Adrenal gland (tissue), 12 donors: ENCODE results near the gene TMEM123. TPM values are rescaled to one million over a fixed set of nuclear protein-coding genes. Genes with fewer than 3 reads are reported as not detected.
"Not testable (repeated sequence)": the region's sequence is repeated elsewhere in the genome, so short reads cannot be mapped to it uniquely, and the experiment has no call there.

Experiments used
- DNase-seq, 7 donors: peaks; one replicate each; pipeline ENCODE4 v3.0.0-alpha.2; 2019 to 2020
- H3K27ac ChIP-seq, 5 donors: fragments of 200-600 bp; sonication (generic) in 4 of 5; 1 replicate in 3 of 5; 2 replicates in 2 of 5; pipeline versions ENCODE4 v1.5.1 to v1.8.0; 2016 to 2020; ENCODE audit warnings: mild to moderate bottlenecking in 1 of 5
- H3K27me3 ChIP-seq: fragments of 200-600 bp; 2 replicates; pipeline ENCODE4 v1.8.0; 2021
- H3K36me3 ChIP-seq, 2 donors: fragments of 200-600 bp; replicated peaks in 1 of 2; 1 replicate in 1 of 2; 2 replicates in 1 of 2; pipeline versions ENCODE4 v1.5.1 to v1.8.0; 2018 to 2022
- H3K4me1 ChIP-seq, 2 donors: fragments of 200-600 bp; replicated peaks in 1 of 2; 1 replicate in 1 of 2; 2 replicates in 1 of 2; pipeline versions ENCODE4 v1.5.1 to v1.8.0; 2018 to 2021
- H3K4me3 ChIP-seq, 4 donors: fragments of 200-600 bp; sonication (generic) in 3 of 4; one replicate each; pipeline ENCODE4 v1.5.1; 2016 to 2018
- H3K9me3 ChIP-seq, 3 donors: fragments of 200-600 bp; sonication (generic) in 1 of 3; replicated peaks in 1 of 3; 1 replicate in 2 of 3; 2 replicates in 1 of 3; pipeline versions ENCODE4 v1.5.1 to v1.8.0; 2016 to 2021
- POLR2A ChIP-seq, 2 donors: fragments of 450-650 bp; IDR thresholded peaks; one replicate each; pipeline ENCODE4 v1.6.1; 2017; ENCODE audit warnings: antibody characterized with exemption in 2 of 2, mild to moderate bottlenecking in 2 of 2, moderate library complexity in 1 of 2
- WGBS, 4 donors: extraction: QIAGEN DNeasy Blood & Tissue Kit in 2 of 4; methylation state at CpG; one replicate each; pipeline versions ENCODE4 v1.1.5 to v1.1.7; 2013 to 2017; 5-methylcytosine and 5-hydroxymethylcytosine counted together
- intact Hi-C, 2 donors: fragments of 100-400 bp; cut with DNase I; formaldehyde crosslinking; loops; one replicate each; pipeline versions ENCODE4 v1.14.1 to v1.15.0; 2022 to 2023
- polyA plus RNA-seq, 3 donors: library from polyadenylated mRNA; stranded (reverse); fragments of 200-250 nt in 2 of 3; fragments of 350-450 nt in 1 of 3; fragmentation: Illumina TruSeq in 1 of 3; extraction: RNeasy Lipid Tissue Mini Kit (QIAGEN cat#74804) in 1 of 3; gene quantifications; one replicate each; pipeline ENCODE4 v1.2.3, GENCODE V29; 2013 to 2014
- total RNA-seq, 9 donors: library from RNA; depleted of rRNA in 4 of 9; stranded (reverse); fragments of >200 nt in 4 of 9; fragments of 120-200 nt in 1 of 9; fragmentation: NEBNext Ultra II Directional in 1 of 9; extraction: Animal tissue kit (Norgen Biotek cat#: 25700) in 1 of 9; gene quantifications; one replicate each; pipeline versions ENCODE4 v1.1.0 to v1.2.4, GENCODE V29; 2013 to 2023
- TF ChIP-seq, protein P1 (sequence below), 6 experiments: fragments of 450-650 bp in 4 of 6; fragments of 200-600 bp in 2 of 6; sonication (generic) in 1 of 6; IDR thresholded peaks; 1 replicate in 5 of 6; 2 replicates in 1 of 6; pipeline versions ENCODE4 v1.5.1 to v1.8.0; 2016 to 2021; ENCODE audit warnings: antibody characterized with exemption in 6 of 6, mild to moderate bottlenecking in 2 of 6, moderate library complexity in 1 of 6
- donor health status: healthy with polysubstance abuse.
- donor health status: Bipolar disorder and iron deficiency.
- donor health status: DM: yes; HTN: yes; CAD: no.
- donor health status: DM: no; HTN: no; CAD: no.
- donor health status: DM: no; HTN: no; CAD: no.
- donor health status: DM: yes; HTN: yes; CAD: no.

Gene TMEM123
- total and polyA plus RNA-seq, 12 donors: 19.2 to 284 (median 117) TPM

DNA sequence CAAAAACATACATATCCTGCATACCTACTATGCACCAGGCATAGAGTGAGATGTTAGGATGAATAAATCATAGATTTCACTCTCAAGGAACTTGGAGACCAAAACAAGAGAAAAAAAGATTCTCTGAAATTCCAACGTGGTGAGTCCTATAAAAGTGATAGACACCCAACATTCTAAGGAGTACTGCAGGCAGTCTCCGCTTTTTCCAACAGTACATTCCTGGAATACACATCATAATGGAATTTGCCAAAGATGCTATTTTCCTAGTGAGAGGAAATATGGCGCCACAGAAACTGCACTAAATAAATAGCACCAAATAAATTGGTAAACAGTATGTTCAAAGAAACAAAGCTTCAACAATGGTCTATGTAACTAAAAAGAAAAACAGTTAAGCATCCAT, 6.0 kb downstream of the TMEM123 start:
- H3K4me3 ChIP-seq: no peak overlapping the region
- no peak for DNase-seq
- H3K36me3 ChIP-seq: peaks cover 0 to 4% of the 10 kb centered on the region in 2 donors
- H3K27me3 ChIP-seq: no peaks in the 10 kb centered on the region
- 80 to 91% (median 84%) methylated on average over 3 of the region's 3 CpGs for WGBS, 4 donors
- intact Hi-C loops: no loop called here
- H3K9me3 ChIP-seq: no peaks in the 10 kb centered on the region
- H3K27ac ChIP-seq: no peak overlapping the region
- H3K4me1 ChIP-seq: peaks cover 28 to 34% of the 10 kb centered on the region in 2 donors
- TF ChIP-seq, protein P1, sequence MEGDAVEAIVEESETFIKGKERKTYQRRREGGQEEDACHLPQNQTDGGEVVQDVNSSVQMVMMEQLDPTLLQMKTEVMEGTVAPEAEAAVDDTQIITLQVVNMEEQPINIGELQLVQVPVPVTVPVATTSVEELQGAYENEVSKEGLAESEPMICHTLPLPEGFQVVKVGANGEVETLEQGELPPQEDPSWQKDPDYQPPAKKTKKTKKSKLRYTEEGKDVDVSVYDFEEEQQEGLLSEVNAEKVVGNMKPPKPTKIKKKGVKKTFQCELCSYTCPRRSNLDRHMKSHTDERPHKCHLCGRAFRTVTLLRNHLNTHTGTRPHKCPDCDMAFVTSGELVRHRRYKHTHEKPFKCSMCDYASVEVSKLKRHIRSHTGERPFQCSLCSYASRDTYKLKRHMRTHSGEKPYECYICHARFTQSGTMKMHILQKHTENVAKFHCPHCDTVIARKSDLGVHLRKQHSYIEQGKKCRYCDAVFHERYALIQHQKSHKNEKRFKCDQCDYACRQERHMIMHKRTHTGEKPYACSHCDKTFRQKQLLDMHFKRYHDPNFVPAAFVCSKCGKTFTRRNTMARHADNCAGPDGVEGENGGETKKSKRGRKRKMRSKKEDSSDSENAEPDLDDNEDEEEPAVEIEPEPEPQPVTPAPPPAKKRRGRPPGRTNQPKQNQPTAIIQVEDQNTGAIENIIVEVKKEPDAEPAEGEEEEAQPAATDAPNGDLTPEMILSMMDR (IDR thresholded peaks at IDR 0.05): no peak
- TF ChIP-seq POLR2A (IDR thresholded peaks at IDR 0.05): no peak

DNA sequence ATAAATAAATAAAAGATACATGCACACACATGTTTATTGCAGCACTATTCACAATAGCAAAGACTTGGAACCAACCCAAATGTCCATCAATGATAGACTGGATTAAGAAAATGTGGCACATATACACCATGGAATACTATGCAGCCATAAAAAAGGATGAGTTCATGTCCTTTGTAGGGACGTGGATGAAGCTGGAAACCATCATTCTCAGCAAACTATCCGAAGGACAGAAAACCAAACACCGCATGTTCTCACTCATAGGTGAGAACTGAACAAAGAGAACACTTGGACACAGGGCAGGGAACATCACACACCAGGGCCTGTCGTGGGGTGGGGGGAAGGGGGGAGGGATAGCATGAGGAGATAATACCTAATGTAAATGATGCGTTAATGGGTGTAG, 7.9 kb downstream of the TMEM123 start:
- H3K4me3 ChIP-seq, H3K9me3 ChIP-seq, intact Hi-C loops, H3K27ac ChIP-seq, H3K36me3 ChIP-seq, H3K27me3 ChIP-seq, DNase-seq: not testable (repeated sequence)
- peaks cover 13 to 19% of the 10 kb centered on the region in 2 donors for H3K4me1 ChIP-seq
- 96 to 99% (median 97%) methylated on average over 5 of the region's 5 CpGs for WGBS, 4 donors

DNA sequence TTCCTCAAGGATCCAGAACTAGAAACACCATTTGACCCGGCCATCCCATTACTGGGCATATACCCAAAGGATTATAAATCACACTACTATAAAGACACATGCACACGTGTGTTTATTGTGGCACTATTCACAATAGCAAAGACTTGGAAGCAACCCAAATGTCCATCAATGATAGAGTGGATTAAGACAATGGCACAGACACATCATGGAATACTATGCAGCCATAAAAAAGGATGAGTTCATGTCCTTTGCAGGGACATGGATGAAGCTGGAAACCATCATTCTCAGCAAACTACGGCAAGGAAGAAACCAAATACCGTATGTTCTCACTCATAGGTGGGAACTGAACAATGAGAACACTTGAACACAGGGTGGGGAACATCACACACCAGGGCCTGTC, 8.4 kb downstream of the TMEM123 start:
- H3K36me3 ChIP-seq, H3K9me3 ChIP-seq, H3K27ac ChIP-seq, DNase-seq, intact Hi-C loops, H3K27me3 ChIP-seq, H3K4me3 ChIP-seq: not testable (repeated sequence)
- peaks cover 8 to 14% of the 10 kb centered on the region in 2 donors for H3K4me1 ChIP-seq
- WGBS, 4 donors: 58 to 76% (median 70%) methylated on average over 4 of the region's 4 CpGs

DNA sequence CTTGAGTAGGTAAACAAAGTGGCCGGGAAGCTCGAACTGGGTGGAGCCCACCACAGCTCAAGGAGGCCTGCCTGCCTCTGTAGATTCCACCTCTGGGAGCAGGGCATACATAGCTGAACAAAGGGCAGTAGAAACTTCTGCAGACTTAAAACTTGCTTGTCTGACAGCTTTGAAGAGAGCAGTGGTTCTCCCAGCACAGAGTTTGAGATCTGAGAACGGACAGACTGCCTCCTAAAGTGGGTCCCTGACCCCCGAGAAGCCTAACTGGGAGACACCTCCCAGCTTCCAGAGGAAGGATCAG, 13.6 kb downstream of the TMEM123 start:
- intact Hi-C loops, H3K27ac ChIP-seq, DNase-seq, H3K36me3 ChIP-seq, H3K4me1 ChIP-seq, H3K27me3 ChIP-seq, H3K4me3 ChIP-seq, H3K9me3 ChIP-seq: not testable (repeated sequence)
- 66 to 73% (median 72%) methylated on average over 4 of the region's 4 CpGs; no CpG with 5 or more reads in 1 of the 4 donors for WGBS, 4 donors

DNA sequence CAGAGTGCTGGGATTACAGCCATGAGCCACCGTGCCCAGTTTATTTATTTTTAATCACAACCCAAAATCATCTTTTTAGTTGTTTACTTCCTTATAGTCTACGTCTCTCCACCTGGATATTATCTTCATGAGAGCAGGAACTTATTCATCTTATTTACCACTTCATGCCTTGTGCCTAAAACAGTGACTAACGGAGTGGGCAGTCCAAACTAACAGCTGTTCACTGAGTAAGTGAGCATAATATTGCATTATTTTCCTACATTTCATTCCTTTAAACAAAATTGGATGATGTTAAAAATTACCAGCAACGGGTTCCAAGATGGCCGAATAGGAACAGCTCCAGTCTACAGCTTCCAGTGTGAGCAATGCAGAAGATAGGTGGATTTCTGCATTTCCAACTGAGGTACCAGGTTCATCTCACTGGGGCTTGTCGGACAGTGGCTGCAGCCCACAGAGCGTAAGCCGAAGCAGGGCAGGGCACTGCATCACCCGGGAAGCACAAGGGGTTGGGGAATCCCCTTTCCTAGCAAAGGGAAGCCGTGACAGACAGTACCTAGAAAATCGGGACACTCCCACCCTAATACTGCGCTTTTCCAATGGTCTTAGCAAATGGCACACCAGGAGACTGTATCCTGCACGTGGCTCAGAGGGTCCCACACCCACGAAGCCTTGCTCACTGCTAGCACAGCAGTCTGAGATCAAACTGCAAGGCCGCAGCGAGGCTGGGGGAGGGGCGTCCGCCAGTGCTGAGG, 14.1 kb downstream of the TMEM123 start:
- Histone ChIP-seq H3K27ac (no peak overlapping the region), H3K4me3 (no peak overlapping the region), H3K27me3 (no peaks in the 10 kb centered on the region), H3K4me1 (no peaks in the 10 kb centered on the region), H3K9me3 (no peaks in the 10 kb centered on the region), H3K36me3 (no peaks in the 10 kb centered on the region)
- DNase-seq: no peak
- 89 to 93% (median 92%) methylated on average over 14 to 18 of the region's 18 CpGs for WGBS, 4 donors
- no peak for TF ChIP-seq POLR2A (IDR thresholded peaks at IDR 0.05)
- TF ChIP-seq, protein P1 (IDR thresholded peaks at IDR 0.05): no peak
- intact Hi-C loops: no loop called here

DNA sequence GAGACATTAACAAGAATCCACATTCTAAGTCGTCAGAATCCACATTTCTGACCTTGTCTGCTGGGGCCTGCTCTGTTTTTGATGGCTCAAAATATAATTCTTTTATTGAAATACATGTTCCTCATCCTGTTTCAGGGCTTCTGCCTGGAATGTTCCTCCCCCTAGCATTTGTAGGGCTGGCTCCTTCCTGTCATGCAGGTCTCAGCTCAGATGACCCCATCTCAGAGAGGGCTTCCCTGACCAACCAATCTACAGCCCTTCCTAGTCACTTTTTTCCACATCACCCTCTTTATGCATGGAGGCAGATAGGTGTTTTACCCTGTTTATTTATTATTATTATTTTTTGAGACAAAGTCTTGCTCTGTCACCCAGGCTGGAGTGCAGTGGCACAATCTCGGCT, 14.8 kb downstream of the TMEM123 start:
- Histone ChIP-seq H3K4me1 (no peaks in the 10 kb centered on the region), H3K27ac (no peak overlapping the region), H3K36me3 (no peaks in the 10 kb centered on the region), H3K27me3 (no peaks in the 10 kb centered on the region), H3K4me3 (no peak overlapping the region), H3K9me3 (no peaks in the 10 kb centered on the region)
- intact Hi-C loops: no loop called here
- TF ChIP-seq, protein P1 (IDR thresholded peaks at IDR 0.05): no peak
- TF ChIP-seq POLR2A (IDR thresholded peaks at IDR 0.05): no peak
- WGBS, 4 donors: 66 to 68% (median 68%) methylated on average over 2 of the region's 2 CpGs
- no peak for DNase-seq
